Measurements from ENCODE around the gene MISP.
"Not testable (repeated sequence)": the region's sequence is repeated elsewhere in the genome, so short reads cannot be mapped to it uniquely, and the experiment has no call there.

MISP gene

DNA sequence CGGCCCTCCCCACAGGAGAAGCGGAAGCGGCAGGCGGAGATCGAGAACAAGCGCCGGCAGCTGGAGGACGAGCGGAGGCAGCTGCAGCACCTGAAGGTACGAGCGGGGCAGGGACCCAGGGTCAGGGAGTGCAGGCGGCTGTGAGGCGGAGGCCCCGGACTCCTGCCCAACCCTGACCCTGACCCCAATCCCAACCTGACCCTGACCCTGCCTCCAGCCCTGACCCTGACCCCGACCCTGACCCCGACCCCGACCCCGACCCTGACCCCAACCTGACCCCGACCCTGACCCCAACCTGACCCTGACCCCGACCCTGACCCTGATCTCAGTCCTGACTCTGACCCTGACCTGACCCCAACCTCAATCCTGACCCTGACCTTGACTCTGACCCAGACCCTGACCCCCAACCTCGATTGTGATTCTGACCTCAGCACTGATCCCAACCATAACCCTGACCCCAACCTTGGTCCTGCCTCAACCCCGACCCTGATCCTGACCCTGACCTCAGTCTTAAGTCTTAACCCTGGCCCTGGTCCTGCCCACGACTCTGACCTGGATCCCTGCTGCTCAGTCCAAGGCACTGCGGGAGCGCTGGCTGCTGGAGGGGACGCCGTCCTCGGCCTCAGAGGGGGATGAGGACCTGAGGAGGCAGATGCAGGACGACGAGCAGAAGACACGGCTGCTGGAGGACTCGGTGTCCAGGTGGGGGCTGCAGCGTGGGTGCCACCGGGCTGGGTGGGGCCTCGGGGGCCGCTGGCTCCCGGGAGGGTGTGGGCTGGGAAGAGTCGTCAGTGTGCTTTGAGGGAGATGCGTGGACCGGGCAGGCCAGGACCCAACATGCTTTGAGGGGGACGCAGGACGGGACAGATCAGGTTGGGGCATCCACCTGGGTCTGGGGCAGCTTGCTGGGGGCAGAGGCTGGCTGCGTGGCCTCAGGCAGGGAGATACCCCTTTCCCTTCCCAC, 23.6 kb upstream of the MISP start:
- no peak for DNase-seq

DNA sequence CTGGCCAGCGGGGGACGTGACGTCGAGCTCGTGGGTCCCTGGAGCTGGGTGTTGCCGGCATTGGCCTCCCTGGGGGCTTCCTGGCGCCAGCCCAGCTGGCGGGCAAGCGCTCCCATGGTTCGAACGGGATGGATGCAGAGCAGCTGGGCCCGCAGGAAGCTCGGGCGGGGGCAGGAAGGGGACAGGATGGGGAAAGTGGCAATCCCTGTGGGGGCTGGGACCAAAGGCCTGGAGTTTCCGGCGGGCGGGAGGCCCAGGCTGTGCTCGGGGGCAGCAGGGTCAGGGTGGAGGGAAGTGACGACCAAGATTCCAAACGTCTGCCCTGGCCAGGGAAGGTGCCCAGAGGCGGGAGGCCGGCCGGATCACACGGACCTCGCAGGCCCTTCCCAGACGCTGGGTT, 22.9 kb upstream of the MISP start:
- no peak for DNase-seq

GRCh38 chr19:729564-729963, 21.3 kb upstream of the MISP start:
- not testable (repeated sequence) for DNase-seq

DNA sequence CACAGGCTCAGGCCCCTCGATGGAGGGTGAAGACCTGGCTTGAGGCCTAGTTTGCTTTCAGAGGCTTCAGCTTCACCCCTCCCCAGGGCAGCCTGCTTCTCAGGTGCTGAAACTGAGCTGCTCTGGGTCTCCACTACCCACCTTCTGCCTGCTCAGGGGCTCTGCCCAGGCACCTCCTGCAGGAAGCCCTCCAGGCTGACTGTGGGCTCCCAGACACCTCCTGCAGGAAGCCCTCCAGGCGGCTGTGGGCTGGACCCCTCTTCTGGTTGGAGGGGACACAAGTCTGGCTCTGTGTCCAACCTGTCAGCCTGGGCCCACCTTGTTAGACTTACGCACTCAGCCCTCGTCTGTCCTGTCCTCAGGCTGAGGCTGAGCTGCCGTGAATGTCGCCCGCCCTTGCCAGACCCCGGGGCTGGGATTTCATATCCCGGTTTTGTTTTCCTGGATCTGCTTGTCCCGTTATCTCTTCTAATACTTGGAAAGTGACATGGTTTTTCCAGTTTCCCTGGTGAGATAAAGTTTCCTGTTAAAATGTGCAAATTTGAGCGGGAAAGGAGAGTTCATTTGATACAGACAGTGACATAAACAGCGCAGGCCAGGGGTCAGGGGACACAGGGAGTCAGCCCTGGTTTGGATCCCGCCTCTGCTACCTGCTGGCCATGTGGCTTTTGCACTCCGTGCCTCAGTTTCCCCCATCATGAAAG, 20.8 kb upstream of the MISP start:
- no peak for DNase-seq

DNA sequence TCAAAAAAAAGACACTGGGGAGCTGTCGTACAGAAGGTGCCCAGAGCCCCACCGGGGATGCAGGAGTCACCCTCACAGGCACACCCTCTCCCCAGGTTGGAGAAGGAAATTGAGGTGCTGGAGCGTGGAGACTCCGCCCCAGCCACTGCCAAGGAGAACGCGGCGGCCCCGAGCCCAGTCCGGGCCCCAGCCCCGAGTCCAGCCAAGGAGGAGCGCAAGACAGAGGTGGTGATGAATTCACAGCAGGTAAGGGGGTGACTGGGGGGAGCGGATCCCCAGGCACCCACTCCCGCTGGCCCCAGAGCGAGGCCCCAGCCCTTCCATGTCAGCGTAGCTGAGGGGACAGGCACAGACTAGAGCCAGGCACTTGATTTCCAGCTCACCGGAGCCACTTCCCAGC, 19.9 kb upstream of the MISP start:
- no peak for DNase-seq

GRCh38 chr19:732148-733069, 18.5 kb upstream of the MISP start:
- no peak for DNase-seq

DNA sequence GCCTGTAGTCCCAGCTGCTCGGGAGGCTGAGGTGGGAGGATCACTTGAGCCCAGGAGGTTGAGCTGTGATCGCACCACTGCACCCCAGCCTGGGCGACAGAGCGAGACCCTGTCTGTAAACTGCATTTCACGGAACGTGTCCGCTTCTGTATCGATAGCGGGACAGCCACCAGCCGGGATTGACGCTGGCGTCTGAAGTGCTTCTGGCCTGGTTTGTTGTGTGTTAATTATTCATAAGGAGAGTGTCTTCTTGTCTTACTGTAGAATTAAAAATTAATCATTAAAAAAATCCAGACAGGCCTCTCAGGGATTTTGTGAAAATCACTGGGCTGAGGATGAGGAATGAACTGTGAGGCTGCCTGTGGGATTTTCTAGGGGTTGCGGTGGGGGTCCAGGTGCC, 16.2 kb upstream of the MISP start:
- DNase-seq = no peak

DNA sequence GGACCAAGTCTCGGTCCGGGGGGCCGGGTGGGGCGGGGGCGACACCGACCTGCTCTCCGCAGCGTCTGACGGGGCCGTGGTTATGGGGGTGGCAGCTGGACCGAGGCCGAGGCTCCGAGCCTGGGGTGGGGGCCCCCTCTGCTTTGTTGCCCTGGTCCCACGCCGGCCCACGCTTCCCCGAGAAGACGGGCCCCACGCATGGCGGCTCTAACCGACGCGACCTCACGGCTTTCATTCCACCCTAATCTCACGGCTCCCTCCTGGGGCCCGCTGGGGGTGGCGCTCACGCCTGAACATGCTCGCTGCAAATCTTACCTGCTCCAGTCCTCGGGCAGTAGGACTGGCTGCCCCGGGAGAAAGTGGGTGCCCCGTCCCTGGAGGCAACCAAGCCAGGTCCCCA, 14.8 kb upstream of the MISP start:
- DNase-seq = no peak

GRCh38 chr19:737591-738093, 13.3 kb upstream of the MISP start:
- DNase-seq = peak; percentile 9 to 19

DNA sequence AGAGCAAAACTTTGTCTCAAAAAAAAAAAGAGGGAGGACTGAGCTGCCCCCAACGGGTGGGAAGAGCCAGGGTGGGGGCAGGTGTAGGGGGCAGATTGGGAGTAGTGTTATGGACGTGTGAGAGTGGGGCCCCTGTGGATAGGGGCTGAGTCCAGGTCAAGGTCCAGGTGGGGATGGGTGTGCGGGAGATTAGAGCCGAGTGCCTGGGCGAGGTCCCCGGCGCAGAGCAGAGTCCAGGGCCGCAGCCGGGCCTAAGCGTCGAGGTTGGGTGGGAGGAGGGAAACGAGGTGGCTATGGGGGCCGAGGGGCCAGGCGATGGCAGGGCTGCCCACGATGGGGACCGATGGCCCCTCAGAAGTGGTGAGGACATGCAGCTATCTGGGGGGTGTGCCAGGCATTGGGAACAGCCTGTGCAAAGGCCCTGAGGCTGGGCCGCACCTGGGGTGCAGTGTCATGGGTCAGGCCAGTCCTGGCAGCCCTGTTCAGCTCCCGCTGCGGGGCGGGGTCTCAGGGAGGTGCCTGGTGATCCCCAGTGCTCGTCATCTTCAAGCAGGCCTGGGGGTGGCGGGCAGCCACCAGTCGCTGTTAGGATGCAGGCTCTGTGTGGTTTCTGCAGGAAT, 12.3 kb upstream of the MISP start:
- no peak for DNase-seq

DNA sequence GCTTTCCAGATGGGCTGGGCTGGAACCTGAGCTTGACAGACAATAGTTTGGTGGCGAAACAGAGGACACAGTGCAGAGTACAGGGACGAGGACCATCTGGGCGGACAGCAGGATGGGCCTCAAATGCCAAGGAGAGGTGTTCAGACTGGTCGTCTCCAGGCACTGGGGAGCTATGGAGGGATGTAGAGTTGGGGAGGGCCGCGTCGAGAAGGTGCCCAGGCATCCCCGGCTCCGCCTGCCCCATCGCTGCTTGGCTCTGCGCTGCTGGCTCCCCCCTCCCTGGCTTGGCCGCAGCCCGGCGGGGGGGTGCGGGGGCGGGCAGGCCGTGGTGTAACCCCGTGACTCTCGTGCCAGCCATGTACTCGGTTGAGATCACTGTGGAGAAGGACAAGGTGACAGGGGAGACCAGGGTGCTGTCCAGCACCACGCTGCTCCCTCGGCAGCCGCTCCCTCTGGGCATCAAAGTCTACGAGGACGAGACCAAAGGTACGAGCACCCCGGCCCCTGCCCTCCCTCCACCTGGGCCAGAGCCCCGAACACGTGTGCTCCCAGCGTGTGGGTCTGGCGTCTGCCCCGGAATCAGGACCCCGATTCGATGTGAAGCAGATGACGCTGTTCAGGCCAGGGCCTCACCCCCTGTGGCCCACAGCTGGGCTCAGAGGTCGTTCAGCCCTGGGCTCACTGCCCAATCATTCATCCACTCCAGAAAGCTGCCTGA, 10.8 kb upstream of the MISP start:
- no peak for DNase-seq

- not testable (repeated sequence) for DNase-seq
These were observed 10.0 kb upstream of the MISP start for GRCh38 chr19:740816-741505.

- DNase-seq = peak; percentile 12 to 18
These were observed 9.3 kb upstream of the MISP start for GRCh38 chr19:741506-742131.

DNA sequence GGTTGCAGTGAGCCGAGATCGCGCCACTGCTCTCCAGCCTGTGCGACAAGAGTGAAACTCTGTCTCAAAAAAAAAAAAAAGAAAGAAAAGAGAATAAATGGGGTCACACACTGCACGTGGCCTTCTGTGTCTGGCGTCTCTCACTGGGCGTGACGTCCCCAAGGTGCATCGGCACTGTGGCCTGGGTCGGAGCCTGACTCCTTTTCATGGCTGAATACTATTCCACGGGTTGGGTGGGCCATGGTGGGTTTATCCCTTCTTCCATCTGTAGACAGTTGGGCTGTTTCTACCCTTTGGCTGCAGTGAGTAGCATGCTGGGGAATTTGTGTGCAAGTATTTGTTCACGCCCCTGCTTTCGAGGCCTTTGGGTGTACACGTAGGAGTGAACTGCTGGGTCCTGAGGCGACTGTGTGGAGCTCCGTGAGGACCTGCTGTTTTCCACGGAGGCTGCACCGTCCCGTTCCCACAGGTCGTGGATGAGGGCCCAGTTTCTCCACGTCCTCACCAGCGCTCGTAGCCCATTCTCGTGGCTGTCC, 8.3 kb upstream of the MISP start:
- DNase-seq = no peak

DNA sequence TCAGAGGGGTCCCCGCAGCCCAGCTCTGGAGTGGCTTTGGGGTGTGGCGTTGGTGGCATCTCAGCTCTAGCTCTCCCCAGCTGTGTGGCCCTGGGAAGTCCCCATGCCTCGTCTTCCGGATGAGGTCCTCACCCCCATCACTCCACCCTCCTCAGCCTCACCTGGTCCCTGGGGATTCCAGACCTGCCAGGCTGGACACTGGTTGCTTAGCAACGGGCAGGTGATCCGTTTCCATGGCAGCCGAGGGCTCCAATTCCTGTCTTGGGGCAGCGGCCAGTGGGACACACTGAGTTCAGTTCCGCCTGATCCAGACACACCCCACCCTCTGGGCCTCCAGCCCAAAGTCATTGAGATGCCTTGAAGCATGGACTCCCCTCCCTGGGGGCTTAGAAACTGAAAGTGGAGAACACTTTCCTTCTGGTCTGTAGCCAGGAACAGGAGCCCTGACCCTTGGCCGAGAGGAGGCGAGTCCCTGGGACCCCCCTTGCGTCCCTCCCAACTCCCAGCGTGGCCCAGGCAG, 7.7 kb upstream of the MISP start:
- DNase-seq = no peak

GRCh38 chr19:745138-745537, 5.8 kb upstream of the MISP start:
- DNase-seq = not testable (repeated sequence)

DNA sequence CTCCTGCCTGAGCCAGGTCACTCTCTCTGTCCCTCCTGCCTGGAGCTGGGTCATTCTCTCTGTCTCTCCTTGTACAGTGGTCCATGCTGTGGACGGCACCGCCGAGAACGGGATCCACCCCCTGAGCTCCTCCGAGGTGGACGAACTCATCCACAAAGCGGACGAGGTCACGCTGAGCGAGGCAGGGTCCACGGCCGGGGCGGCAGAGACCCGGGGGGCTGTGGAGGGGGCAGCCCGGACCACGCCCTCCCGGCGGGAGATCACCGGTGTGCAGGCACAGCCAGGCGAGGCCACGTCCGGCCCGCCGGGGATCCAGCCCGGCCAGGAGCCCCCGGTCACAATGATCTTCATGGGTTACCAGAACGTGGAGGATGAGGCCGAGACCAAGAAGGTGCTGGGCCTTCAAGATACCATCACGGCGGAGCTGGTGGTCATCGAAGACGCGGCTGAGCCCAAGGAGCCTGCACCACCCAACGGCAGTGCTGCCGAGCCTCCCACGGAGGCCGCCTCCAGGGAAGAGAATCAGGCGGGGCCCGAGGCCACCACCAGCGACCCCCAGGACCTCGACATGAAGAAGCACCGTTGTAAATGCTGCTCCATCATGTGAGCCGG, 4.6 kb upstream of the MISP start:
- DNase-seq = no peak

- DNase-seq = no peak
These were observed 4.0 kb upstream of the MISP start for GRCh38 chr19:746956-747355.

DNA sequence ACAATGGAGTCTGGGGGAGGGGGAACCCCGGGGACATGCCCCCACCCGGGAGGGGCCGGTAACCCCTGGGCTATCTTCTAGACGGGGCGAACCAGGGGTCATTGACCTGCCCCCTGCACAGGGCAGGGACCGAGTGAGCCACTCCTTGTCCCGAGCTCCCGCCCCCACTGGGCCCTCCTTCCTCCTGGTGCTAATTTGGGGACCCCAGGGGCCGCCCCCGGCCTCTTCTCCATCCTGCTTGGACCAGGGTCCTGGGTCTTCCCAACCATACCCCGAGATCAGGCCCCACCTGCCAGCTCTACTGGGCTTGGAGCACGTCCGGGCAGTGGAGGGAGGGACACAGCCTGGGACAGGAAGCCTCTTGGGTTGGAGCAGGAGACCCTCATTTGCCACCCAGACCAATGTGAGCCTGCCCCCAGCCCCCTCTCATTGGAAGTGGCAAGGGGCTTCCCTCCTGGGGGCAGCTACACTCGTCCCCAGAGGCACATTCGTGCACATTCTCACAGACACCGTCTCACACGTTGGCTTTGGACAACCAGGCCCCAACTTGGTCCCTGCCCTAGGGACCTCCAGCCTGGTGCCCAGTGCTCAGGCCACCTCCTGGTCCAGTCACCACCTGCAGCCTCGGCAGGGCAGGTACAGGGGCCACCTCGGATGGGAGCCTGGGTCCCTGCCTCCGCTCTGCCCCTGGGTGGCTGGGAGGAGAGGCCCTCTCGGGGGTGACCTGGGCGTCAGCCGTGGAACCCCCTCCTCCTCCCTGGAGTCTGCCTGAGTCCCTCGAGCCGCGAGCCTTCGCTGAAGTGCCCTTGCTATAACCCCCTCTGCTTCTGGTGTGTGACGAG, 3.3 kb upstream of the MISP start:
- no peak for DNase-seq

Data from AML-193 (cell line).